ENCODE data around the gene FYN.

GRCh38 chr6:111782192-111782809, 91.0 kb downstream of the FYN start:
- TF ChIP-seq CTCF (IDR thresholded peaks at IDR 0.05) (no peak), EP300 (IDR thresholded peaks at IDR 0.05; ENCODE audit: low read depth) (no peak)

Data from transverse colon (tissue), 3 donors.